ENCODE data around the gene AQP1.

Gene AQP1

GRCh38 chr7:30884881-30885280, 26.8 kb upstream of the AQP1 start:
- DNase-seq (ENCODE audit: low spot score), result no peak

- no peak for DNase-seq (ENCODE audit: low spot score)
Observed at GRCh38 chr7:30886608-30887011, 25.0 kb upstream of the AQP1 start.

- no peak for DNase-seq (ENCODE audit: low spot score)
Observed at GRCh38 chr7:30887464-30887872, 24.2 kb upstream of the AQP1 start.

DNA sequence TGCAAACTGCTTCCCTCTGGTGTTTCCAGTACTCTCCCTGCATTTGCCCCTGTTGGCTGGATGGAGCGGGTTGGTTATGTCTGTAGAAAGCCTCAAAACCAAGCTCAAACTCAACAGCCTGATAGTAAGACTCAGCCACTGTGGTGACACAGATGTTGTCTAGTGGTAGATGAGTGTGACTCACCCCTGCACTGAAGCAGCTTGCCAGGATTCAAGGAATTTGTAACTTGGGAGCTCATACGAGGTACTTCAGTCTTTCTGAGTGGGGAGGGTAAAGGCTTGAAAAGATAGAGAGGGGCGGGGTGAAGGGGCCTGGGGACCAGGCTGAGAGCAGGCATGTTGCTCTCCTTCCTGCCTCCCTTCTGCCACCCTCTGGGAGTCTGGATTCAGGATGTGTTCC, 22.9 kb upstream of the AQP1 start:
- no peak for DNase-seq (ENCODE audit: low spot score)

DNA sequence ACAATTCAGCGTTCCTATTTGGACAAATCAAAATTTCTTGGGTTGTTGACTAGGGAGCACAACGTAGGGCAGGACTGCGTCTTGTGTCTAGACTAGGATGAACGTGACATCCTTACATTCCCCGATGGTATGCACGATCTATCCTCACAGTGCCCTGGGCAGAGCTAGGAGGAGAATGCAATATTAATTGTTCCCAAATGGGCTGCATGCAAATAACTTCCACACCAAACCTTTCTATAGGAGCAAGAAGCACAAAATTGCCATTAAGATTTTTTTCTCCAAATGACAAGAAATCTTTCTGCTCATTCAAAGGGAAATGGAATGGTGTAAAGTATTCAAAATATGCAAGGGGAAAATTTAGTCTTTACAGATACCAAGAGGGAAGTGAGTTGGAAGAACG, 21.4 kb upstream of the AQP1 start:
- no peak for DNase-seq (ENCODE audit: low spot score)

GRCh38 chr7:30893357-30893756, 18.3 kb upstream of the AQP1 start:
- DNase-seq (ENCODE audit: low spot score), result no peak

GRCh38 chr7:30894009-30894408, 17.6 kb upstream of the AQP1 start:
- DNase-seq (ENCODE audit: low spot score), result no peak

DNA sequence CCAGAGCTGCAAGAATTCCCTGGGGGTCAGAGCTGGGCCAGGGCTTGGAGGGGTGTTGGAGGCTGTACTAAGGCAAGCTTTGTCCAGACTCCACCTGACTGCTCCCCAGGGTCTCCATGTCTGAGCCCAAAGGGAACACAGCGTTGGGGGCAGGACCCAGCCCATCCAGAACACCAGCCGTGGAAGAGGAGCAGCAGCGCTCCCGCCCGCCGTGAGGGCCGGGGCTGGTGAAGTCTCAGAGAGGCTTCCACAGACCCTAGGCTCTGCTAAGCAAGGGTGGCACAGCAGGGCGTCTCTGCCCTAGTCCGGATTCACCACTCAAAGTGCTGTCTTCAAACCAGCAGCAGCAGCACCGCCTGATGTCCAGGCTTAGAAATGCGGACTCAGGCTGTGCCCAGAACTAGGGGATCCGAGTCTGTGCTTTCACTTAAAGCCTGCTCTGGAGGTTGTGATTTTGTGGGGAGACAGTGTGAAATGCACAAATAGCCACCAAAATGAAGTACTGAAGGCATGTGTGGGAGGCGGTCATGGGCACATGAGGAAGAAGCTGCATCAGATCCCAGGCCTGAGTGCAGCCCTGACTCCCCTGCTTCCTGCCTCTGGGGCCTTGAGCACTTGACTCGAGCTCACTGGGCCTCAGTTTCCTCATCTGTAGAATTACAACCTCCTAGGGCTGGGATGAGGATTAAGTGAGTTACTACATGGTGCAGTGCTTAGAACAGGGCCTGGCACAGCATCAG, 16.6 kb upstream of the AQP1 start:
- no peak for DNase-seq (ENCODE audit: low spot score)

DNA sequence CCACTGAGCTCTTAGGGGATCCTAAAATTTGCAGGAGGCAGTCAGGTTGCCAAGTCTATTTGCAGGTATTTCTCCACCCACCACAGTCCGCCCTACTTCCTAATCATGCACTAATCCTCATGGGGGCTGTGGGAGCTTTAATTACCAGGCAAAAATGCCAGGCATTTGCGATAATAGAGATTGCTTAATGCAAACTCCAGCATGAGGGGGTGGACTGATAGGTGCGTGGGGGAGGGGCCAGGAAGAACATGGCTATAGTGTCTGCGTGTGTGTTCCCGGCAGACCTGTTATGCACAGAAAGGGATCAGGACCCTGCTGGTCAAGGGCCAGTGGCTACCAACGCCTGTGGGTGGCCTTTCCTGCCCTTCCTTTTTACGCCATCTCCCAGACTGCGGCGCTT, 15.6 kb upstream of the AQP1 start:
- no peak for DNase-seq (ENCODE audit: low spot score)

GRCh38 chr7:30896783-30897637, 14.6 kb upstream of the AQP1 start:
- DNase-seq (ENCODE audit: low spot score), result no peak

DNA sequence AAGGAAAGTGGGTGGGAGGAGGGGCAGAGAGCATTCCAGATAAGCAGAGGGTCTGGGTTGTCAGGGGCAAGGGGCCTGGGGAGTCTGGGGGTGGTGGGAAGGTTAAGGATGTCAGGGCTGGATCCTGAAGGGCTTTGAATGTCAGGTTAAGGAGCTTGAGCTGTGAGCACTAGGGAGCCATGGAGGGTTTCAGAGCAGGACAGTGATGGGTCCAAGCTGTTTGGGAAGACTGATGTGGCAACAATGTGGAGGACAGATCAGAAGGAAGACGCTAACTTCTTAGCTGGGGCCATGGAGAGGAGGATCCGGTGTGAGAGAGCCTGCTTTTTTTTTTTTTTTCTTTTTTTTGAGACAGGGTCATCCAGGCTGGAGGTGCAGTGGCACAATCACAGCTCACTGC, 13.9 kb upstream of the AQP1 start:
- no peak for DNase-seq (ENCODE audit: low spot score)

GRCh38 chr7:30898411-30898810, 13.2 kb upstream of the AQP1 start:
- DNase-seq (ENCODE audit: low spot score), result no peak

- DNase-seq (ENCODE audit: low spot score), result no peak
Observed at GRCh38 chr7:30899066-30899465, 12.6 kb upstream of the AQP1 start.

DNA sequence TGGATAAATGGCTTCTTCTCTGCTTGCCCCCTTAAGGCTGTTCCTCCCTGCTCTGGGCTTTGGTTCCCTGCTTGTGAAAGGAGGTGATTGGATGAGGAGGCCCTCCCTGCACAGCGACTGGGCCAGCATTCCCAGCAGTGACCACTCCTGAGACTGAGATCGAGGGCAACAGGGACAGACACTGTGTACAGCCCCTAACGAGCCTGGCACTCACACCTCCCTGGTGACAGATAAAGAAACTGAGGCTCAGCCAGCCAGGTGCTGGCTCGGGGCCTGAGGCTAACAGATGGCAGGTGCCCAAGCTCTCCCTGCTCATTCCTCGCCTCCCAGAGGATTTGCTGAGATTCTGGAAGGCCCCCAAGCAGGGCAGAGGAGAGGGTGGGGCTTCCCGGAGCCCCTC, 12.0 kb upstream of the AQP1 start:
- no peak for DNase-seq (ENCODE audit: low spot score)

DNA sequence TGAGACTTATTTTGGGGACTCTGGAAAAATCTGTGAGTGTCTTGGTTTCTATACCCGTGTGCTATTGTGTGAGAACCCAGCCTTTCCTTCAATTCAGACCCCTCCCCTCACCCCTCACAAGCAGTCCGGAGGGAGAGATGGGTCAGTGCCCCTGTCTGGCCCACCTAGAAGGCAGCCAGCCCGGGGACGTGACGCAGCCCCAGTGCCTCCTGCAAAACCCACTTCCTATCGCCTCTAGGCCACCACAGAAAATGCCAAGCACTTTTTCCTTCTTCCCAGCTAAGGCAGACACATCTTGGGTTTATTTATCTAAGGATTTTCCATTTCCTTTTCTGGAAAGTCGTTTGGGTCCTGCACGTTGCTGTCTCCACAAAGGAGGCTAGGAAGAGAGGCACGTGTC, 11.6 kb upstream of the AQP1 start:
- DNase-seq (ENCODE audit: low spot score), result no peak

DNA sequence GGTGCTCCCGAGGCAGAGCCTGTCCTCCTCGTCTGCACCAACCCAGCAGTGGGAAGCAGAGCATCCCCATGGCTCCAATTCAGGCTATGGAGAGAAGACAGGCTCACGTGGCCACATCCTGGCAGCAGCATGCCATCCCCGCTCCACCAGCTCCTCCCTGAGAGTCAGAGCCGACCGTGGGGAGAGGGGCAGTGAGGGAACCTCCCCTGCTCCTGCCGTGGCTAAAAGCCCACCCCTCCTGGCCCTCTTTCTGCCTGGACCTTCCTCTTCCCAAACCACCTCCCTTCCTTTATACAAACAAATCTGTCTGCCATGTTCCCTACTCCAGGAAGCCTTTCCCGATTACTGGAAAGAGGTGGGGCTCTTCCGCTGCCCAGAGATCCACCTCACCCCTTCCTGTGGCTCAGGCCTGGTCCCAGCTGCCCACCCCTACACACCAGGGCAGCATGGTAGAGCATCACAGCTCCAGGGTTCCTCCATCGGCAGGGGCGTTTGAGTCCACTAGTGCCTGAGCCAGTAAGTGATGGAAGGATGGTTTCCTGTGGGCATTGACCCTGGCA, 10.8 kb upstream of the AQP1 start:
- DNase-seq (ENCODE audit: low spot score), result no peak

- no peak for DNase-seq (ENCODE audit: low spot score)
Observed at GRCh38 chr7:30901856-30902255, 9.8 kb upstream of the AQP1 start.

GRCh38 chr7:30902466-30902865, 9.2 kb upstream of the AQP1 start:
- DNase-seq (ENCODE audit: low spot score), result no peak

DNA sequence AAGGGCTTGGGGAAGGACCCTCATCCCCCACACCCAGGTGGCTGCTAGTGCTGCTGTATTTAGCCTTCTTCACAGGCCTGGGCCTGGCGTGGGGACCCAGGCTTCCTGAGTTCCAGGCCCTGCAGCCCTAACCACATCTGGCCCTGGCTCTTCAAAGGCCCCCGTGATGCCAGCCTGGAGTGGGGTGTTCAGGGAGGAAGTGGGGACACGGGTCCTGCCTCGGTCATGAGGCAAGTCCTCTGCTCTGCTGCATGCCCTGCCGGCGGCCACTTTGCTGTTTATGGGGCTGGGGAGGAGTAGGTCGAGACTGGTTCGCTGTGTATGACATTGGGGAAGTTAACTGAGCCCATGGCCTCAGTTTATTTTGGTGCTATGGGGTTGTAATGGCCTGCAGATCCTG, 8.5 kb upstream of the AQP1 start:
- DNase-seq (ENCODE audit: low spot score), result no peak

GRCh38 chr7:30904561-30904960, 7.1 kb upstream of the AQP1 start:
- DNase-seq (ENCODE audit: low spot score), result no peak

- no peak for DNase-seq (ENCODE audit: low spot score)
Observed at GRCh38 chr7:30905078-30906012, 6.3 kb upstream of the AQP1 start.

- DNase-seq (ENCODE audit: low spot score), result no peak
Observed at GRCh38 chr7:30906014-30906413, 5.6 kb upstream of the AQP1 start.
